ENCODE results near the gene METTL9.
"Not testable (repeated sequence)": the region's sequence is repeated elsewhere in the genome, so short reads cannot be mapped to it uniquely, and the experiment has no call there.

DNA sequence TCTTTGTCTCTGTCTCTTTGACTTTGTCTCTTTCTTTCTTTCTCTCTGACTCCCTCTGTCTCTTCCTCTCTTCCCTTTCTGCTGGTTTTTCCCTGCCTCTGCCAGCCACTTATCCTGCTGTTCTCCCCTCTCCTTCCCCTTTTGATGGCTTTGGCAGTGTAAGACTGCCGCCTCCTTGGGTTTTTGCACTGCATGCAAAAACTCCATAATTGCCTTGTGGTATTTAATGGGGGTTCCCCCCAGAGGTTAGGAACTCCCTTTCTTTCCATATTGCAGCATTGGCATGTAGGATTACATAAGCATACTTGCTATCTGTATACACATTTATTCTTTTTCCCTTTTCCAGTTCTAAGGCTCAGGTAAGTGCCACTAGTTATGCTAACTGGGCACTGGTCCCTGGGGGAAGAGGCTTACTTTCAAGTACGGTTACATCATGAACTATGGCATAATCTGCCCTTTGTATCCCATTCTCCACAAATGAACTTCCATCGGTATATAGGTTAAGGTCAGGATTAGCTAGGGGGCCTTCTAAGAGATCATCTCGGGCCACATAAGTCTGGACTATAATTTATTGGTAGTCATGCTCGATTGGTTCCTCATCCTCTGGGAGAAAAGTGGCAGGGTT lies 32.7 kb downstream of the METTL9 start:
- TF ChIP-seq, protein P1, sequence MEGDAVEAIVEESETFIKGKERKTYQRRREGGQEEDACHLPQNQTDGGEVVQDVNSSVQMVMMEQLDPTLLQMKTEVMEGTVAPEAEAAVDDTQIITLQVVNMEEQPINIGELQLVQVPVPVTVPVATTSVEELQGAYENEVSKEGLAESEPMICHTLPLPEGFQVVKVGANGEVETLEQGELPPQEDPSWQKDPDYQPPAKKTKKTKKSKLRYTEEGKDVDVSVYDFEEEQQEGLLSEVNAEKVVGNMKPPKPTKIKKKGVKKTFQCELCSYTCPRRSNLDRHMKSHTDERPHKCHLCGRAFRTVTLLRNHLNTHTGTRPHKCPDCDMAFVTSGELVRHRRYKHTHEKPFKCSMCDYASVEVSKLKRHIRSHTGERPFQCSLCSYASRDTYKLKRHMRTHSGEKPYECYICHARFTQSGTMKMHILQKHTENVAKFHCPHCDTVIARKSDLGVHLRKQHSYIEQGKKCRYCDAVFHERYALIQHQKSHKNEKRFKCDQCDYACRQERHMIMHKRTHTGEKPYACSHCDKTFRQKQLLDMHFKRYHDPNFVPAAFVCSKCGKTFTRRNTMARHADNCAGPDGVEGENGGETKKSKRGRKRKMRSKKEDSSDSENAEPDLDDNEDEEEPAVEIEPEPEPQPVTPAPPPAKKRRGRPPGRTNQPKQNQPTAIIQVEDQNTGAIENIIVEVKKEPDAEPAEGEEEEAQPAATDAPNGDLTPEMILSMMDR (IDR thresholded peaks at IDR 0.05; ENCODE audit: poor library complexity): not testable (repeated sequence)
- TF ChIP-seq EZH2 (IDR thresholded peaks at IDR 0.05; ENCODE audit: borderline replicate concordance); EZH2phosphoT487 (IDR thresholded peaks at IDR 0.05; ENCODE audit: low read depth, severe bottlenecking, unreplicated experiment): not testable (repeated sequence)

Data from hepatocyte (in vitro differentiated cells).